ENCODE measurements around the gene VEGFB.

Gene VEGFB

DNA sequence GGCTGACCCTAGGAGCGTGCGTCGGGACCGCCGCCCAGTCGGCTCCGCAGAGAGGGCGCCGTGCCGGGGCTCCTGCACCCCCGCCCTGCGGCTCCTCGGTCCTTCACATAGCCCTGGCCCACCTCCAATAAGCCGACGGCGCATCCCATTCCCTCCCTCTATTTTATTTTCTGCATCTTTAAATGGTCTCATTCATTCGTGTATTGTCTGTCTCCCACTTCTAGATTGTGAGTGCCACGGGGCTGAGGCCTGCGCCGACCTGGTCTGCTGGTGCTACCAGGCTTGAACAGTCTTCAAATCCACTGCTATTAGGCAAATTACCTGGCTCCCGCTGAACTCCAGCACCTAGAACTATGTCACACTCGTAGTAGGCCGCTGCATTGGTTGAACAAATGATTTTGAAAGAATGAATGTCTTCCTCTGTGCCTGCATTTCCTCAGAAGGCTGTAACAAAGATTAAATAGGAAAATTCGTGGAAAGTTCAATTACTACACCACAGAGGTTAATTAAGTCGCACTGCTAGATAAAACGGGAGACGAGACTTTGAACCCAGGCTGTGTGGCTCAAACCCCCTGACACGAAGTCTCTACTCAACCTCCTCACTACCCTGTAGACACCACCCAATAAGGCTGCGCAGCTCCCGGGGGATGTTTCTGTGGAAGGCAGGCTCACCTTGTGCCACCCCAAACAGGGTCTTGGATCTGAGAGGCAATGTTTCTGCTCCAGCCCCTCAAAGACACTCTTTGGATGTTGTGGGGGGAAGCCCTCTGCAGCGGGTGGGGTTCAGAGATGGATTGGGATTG, 13.5 kb downstream of the VEGFB start:
- DNase-seq, result peak; percentile 39

GRCh38 chr11:64248578-64248977, 14.2 kb downstream of the VEGFB start:
- no peak for DNase-seq

GRCh38 chr11:64249038-64249437, 14.7 kb downstream of the VEGFB start:
- no peak for DNase-seq

GRCh38 chr11:64249563-64250414, 15.4 kb downstream of the VEGFB start:
- DNase-seq, result no peak

GRCh38 chr11:64250415-64251015, 16.1 kb downstream of the VEGFB start:
- peak; percentile 53 for DNase-seq

- DNase-seq, result peak; percentile 47
Observed at GRCh38 chr11:64251016-64251752, 16.8 kb downstream of the VEGFB start, which contains the start of gene PLCB3. PLCB3 (plus strand) TSS chr11:64251530; CDS start chr11:64251650, 120 bp downstream.

DNA sequence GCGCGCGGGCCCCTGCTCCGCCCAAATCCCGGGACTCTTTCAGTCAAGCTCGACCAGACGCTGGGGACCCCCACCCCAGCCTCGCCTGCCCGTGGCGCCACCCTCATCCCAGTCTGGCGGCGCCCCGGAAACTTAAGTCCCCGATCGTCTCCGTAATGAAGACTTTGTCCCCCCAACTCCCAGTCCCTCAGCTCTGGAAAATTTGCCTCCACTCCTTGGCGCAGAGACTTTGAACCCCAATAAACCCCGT, 17.3 kb downstream of the VEGFB start:
- no peak for DNase-seq

- peak; percentile 28 for DNase-seq
Observed at GRCh38 chr11:64252003-64252872, 17.9 kb downstream of the VEGFB start.

- no peak for DNase-seq
Observed at GRCh38 chr11:64253043-64253442, 18.7 kb downstream of the VEGFB start.

DNA sequence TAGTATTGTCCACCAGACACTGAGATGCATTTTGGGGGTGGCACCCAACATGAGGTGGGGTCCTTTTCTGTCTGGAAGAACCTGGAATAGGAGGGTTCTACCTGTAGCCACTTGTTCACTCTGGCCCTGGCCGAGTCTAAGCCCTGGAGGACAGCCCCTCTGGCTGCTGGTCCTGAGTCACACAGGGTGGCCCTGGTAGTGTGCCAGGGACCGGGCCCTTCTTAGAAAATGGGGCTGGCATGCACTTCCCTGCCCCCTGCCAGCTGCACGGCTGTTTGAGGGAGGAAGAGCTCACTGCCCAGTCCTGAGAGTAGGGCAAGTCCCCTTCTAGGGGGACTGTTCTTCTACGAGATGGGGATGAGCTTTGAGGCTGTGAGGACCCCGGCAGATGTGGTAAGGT, 19.1 kb downstream of the VEGFB start:
- DNase-seq, result no peak

DNA sequence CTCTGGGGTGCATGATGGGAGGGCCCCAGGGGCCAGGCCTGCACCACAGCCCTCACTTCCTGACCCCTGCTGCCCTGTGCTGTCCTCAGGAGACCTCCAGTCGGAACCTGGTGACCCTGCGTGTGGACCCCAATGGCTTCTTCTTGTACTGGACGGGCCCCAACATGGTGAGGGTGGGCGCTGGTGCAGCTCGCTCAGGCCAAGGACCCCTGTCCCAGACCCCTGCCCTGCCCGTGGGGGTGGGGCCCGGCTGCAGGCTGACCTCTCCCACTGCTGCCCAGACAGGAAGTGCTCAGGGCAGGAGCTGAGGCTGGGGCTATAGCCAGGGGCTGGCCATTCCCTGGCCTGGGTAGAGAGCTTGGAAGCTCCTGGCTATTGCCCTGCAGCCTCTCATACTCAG, 19.9 kb downstream of the VEGFB start:
- DNase-seq, result no peak

GRCh38 chr11:64255135-64256128, 21.0 kb downstream of the VEGFB start:
- no peak for DNase-seq

DNA sequence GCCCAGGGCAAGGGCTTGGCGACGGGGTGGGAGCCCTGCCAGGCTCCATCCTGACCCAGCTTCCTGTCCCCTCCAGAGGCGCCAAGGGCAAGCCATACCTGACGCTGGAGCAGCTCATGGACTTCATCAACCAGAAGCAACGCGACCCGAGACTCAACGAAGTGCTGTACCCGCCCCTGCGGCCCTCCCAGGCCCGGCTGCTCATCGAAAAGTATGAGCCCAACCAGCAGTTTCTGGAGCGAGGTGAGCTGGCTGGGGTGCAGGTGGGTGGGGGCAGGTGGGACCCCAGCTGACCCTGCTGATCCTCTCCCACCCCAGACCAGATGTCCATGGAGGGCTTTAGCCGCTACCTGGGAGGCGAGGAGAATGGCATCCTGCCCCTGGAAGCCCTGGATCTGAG, 21.9 kb downstream of the VEGFB start:
- DNase-seq, result no peak

DNA sequence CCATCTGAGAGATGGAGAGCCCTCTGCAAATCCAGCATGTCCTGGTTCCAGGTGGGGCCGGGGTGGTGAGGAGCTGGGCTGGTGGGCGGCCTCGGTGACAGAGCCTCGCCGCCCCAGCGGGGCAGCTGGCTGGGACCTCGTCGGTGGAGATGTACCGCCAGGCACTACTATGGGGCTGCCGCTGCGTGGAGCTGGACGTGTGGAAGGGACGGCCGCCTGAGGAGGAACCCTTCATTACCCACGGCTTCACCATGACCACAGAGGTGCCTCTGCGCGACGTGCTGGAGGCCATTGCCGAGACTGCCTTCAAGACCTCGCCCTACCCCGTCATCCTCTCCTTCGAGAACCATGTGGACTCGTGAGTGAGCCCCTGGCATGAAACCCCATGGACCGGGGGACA, 24.0 kb downstream of the VEGFB start:
- DNase-seq, result no peak

DNA sequence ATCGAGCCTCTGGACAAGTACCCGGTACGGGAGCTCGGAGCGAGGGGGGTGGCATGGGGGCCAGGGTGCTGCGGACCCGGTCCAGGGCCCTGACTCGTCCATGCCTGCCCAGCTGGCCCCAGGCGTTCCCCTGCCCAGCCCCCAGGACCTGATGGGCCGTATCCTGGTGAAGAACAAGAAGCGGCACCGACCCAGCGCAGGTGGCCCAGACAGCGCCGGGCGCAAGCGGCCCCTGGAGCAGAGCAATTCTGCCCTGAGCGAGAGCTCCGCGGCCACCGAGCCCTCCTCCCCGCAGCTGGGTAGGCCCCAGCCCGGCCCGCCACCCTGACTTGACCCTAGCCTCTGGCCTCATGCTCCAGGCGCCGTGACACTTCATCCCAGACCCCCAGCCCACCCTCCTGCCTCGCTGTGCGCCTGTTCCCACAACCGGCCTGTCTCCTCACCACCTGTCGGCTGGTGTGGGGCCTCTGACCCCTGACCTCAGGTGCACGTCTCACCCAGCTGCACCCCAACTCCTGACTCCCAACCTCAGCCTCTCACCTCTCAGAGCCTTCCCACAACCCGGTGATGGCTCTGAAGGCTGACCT, 24.7 kb downstream of the VEGFB start:
- no peak for DNase-seq

DNA sequence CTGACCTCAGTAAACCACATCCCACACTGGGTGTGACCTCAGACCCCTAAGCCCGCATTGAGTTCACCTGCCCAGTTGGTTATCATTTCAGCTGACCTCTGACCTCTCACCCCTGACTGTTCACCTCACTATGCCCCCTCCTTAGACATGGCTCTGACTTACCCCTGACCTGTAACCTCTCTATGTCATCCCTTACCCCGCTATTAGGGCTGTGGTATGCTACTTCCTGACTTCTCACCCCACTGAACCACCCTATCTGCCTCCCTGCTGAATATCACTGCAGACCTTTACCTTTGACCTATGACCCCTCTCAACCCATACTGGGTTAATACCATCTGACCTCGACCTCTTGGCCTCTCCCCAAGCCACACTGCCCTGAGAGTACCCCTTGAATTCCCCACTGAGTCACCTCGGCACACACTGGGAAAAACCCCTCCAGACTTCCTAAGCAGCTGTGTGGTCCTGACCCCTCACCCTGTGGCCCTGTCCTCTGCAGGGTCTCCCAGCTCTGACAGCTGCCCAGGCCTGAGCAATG, 25.2 kb downstream of the VEGFB start:
- no peak for DNase-seq

DNA sequence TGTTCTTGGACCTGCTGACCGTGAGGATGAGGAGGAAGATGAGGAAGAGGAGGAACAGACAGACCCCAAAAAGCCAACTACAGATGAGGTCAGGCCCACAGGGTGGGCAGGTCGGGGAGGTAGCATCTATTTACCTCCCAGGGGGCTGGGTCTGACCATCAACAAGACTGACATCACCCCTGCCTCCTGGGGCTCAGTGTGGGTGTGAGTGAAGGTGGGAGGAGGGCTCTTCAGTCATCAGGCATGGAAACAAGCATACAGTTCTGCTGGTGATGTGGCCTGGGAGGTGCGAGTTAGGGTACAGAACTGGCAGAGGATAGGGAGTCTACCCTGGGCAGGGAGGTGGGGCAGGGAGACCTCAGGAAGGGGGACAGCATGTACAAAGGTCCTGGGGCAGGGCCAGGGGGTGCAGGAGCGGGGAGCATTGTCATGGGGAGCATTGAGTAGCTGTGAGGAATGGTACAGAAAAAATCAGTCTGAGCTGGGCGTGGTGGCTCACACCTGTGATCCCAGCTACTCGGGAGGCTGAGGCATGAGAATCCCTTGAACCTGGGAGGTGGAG, 25.8 kb downstream of the VEGFB start:
- no peak for DNase-seq

DNA sequence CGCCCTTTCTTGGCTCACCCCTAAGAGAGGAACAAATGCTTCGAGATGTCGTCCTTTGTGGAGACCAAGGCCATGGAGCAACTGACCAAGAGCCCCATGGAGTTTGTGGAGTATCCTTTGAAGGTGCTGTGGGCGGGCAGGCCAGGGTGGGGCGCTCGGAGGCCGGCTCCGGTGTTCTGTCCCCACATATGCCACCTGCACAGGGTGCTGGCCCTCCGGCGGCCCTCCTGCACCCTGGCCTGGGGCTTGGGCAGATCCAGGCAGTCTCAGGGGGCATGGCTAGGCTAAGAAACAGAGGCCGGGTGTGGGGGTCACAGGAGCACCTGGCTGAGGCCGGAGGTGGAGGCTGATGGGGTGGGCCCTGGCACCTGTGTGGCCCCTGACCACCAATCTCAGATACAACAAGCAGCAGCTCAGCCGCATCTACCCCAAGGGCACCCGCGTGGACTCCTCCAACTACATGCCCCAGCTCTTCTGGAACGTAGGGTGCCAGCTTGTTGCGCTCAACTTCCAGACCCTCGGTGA, 27.2 kb downstream of the VEGFB start:
- no peak for DNase-seq

GRCh38 chr11:64262271-64263002, 28.1 kb downstream of the VEGFB start:
- no peak for DNase-seq

Data from NCI-H345 (cell line).